ENCODE data around the gene KRTAP19-5.

GRCh38 chr21:30479259-30479658 lies 22.7 kb downstream of the KRTAP19-5 start:
- TF ChIP-seq CTCF (IDR thresholded peaks at IDR 0.05) (no peak), POLR2A (IDR thresholded peaks at IDR 0.05) (no peak), EP300 (IDR thresholded peaks at IDR 0.05; ENCODE audit: low read depth) (no peak), POLR2AphosphoS5 (IDR thresholded peaks at IDR 0.05) (no peak)

Data from transverse colon (tissue), 4 donors.